Prostate gland (tissue), 2 donors: ENCODE measurements around the gene C6orf89. TPM values are rescaled to one million over a fixed set of nuclear protein-coding genes. Genes with fewer than 3 reads are reported as not detected.
A peak's percentile ranks its signal among the peaks of the same experiment; 100 is the strongest.

Source experiments
- DNase-seq: peaks from one replicate; pipeline ENCODE4 v3.0.0-alpha.2; 2019; ENCODE audit warnings: low spot score
- H3K27ac ChIP-seq, 2 donors: fragments of 200-600 bp; sonication (generic); 2 replicates each; pipeline ENCODE4 v1.5.1; 2017 to 2019
- H3K27me3 ChIP-seq: fragments of 200-600 bp; sonication (generic); replicated peaks from 2 replicates; pipeline ENCODE4 v1.5.1; 2019; ENCODE audit not compliant: insufficient read depth
- H3K36me3 ChIP-seq, 2 donors: fragments of 200-600 bp; sonication (generic); 1 replicate in 1 of 2; 2 replicates in 1 of 2; pipeline versions ENCODE4 v1.5.1 to v1.8.1; 2017 to 2019
- H3K4me1 ChIP-seq: fragments of 200-600 bp; sonication (generic); replicated peaks from 2 replicates; pipeline ENCODE4 v1.5.1; 2019
- H3K4me3 ChIP-seq, 2 donors: fragments of 200-600 bp; sonication (generic); 2 replicates each; pipeline ENCODE4 v1.5.1; 2017 to 2019
- H3K9me3 ChIP-seq: fragments of 200-600 bp; sonication (generic); 2 replicates; pipeline ENCODE4 v1.5.1; 2017
- CTCF ChIP-seq, 4 experiments: fragments of 200-600 bp in 2 of 4; fragments of 450-650 bp in 2 of 4; sonication (generic) in 2 of 4; IDR thresholded peaks; 1 replicate in 3 of 4; 2 replicates in 1 of 4; pipeline ENCODE4 v1.5.1; 2016 to 2019; ENCODE audit warnings: antibody characterized with exemption in 4 of 4, mild to moderate bottlenecking in 2 of 4, moderate library complexity in 2 of 4
- POLR2A ChIP-seq: fragments of 450-650 bp; IDR thresholded peaks from one replicate; pipeline ENCODE4 v1.6.1; 2016; ENCODE audit warnings: antibody characterized with exemption, mild to moderate bottlenecking
- POLR2AphosphoS5 ChIP-seq: sonication (generic); formaldehyde crosslinking; IDR thresholded peaks from one replicate; pipeline ENCODE4 v1.6.1; 2017; ENCODE audit warnings: antibody characterized with exemption
- WGBS: methylation state at CpG from one replicate; pipeline ENCODE4 v1.1.5; 2018; 5-methylcytosine and 5-hydroxymethylcytosine counted together
- intact Hi-C: fragments of 100-400 bp; cut with DNase I; formaldehyde crosslinking; loops from one replicate; pipeline ENCODE4 v1.14.2; 2022
- total RNA-seq, 2 donors: library from RNA; depleted of rRNA; stranded (reverse); fragments of >200 nt; gene quantifications; one replicate each; pipeline ENCODE4 v1.1.0, GENCODE V29; 2016

The C6orf89 gene
- total RNA-seq, 2 donors from 2014 or later: 54.9 to 96.9 TPM

- H3K4me1 ChIP-seq: peaks cover 4% of the 10 kb centered on the region
- peak overlapping the region in 1 of 2 donors; percentile 6 for H3K27ac ChIP-seq
- no peak for DNase-seq
- 89% methylated on average over 4 of the region's 4 CpGs for WGBS
- H3K9me3 ChIP-seq: no peaks in the 10 kb centered on the region
- intact Hi-C loops: no loop called here
- H3K4me3 ChIP-seq: no peak overlapping the region
- TF ChIP-seq CTCF (IDR thresholded peaks at IDR 0.05) (no peak), POLR2AphosphoS5 (no peak), POLR2A (no peak)
- H3K27me3 ChIP-seq: no peaks in the 10 kb centered on the region
- H3K36me3 ChIP-seq: peaks cover 27 to 35% of the 10 kb centered on the region in 2 donors
These were observed 90.2 kb downstream of the C6orf89 start for GRCh38 chr6:36976007-36976264.

- Histone ChIP-seq H3K9me3 (no peaks in the 10 kb centered on the region), H3K27me3 (no peaks in the 10 kb centered on the region), H3K27ac (peak overlapping the region in 1 of 2 donors; percentile 6), H3K36me3 (peaks cover 23 to 35% of the 10 kb centered on the region in 2 donors), H3K4me3 (no peak overlapping the region), H3K4me1 (peaks cover 4% of the 10 kb centered on the region)
- TF ChIP-seq POLR2AphosphoS5 (no peak), CTCF (IDR thresholded peaks at IDR 0.05) (no peak), POLR2A (no peak)
- 95% methylated on average over 7 of the region's 7 CpGs for WGBS
- intact Hi-C loops: no loop called here
- no peak for DNase-seq
These were observed 90.8 kb downstream of the C6orf89 start for GRCh38 chr6:36976509-36976908.

DNA sequence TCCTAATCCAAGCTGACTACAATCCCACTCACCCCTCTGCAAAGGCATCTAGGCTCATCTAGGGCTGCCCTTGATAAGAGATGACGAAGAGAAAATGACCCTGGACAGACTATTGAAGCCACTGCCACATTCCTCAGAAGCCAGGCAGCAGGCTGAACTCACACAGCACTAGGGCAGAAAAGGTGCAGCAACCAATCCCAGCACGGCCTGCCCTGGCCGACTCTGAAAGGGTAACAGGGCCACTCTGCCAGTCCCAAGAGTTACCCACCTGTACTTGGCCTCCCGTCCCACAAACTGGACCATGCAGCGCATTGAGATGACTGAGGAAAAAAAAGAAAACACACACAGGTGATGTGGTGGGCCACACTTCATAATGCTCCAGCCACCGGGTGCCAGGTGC is 91.2 kb downstream of the C6orf89 start:
- WGBS: 96% methylated on average over 6 of the region's 6 CpGs
- no peak for DNase-seq
- no peak for TF ChIP-seq CTCF (IDR thresholded peaks at IDR 0.05)
- no peak for TF ChIP-seq POLR2A
- TF ChIP-seq POLR2AphosphoS5: no peak
- H3K4me1 ChIP-seq: peaks cover 4% of the 10 kb centered on the region
- no peaks in the 10 kb centered on the region for H3K9me3 ChIP-seq
- peaks cover 21 to 35% of the 10 kb centered on the region in 2 donors for H3K36me3 ChIP-seq
- no peak overlapping the region for H3K27ac ChIP-seq
- H3K27me3 ChIP-seq: no peaks in the 10 kb centered on the region
- intact Hi-C loops: no loop called here
- no peak overlapping the region for H3K4me3 ChIP-seq

GRCh38 chr6:36977470-36977941 is 91.8 kb downstream of the C6orf89 start:
- Histone ChIP-seq H3K9me3 (no peaks in the 10 kb centered on the region), H3K4me3 (no peak overlapping the region), H3K27me3 (no peaks in the 10 kb centered on the region), H3K27ac (no peak overlapping the region), H3K4me1 (peaks cover 4% of the 10 kb centered on the region), H3K36me3 (peaks cover 19 to 35% of the 10 kb centered on the region in 2 donors)
- WGBS: 78% methylated on average over 16 of the region's 16 CpGs
- DNase-seq: no peak
- TF ChIP-seq POLR2A (no peak), CTCF (IDR thresholded peaks at IDR 0.05) (peak in 2 of 4 experiments; percentile 8 to 29), POLR2AphosphoS5 (no peak)
- intact Hi-C loops: no loop called here

Other genes with a start within 250 kb of the C6orf89 start
- 100 to 1,000 TPM in 1 of 2 donors, 10 to 100 TPM in 1; 69.7 to 148 TPM for gene CDKN1A, start 207.2 kb upstream of the C6orf89 start, total RNA-seq
- under 1 TPM; 0.14 to 0.45 TPM for gene RAB44, start 188.1 kb upstream of the C6orf89 start, total RNA-seq
- 10 to 100 TPM in 1 of 2 donors, 1 to 10 TPM in 1; 3.9 to 64.5 TPM for gene CPNE5, start 46.5 kb upstream of the C6orf89 start, total RNA-seq
- 10 to 100 TPM; 18.7 to 35.9 TPM for gene PPIL1, start 11.1 kb upstream of the C6orf89 start, total RNA-seq
- 10 to 100 TPM in 1 of 2 donors, 1 to 10 TPM in 1; 7.9 to 18.0 TPM for gene PI16, start 68.8 kb downstream of the C6orf89 start, total RNA-seq
- 100 to 1,000 TPM; 269 to 367 TPM for gene MTCH1, start 100.2 kb downstream of the C6orf89 start, total RNA-seq
- gene FGD2, start 119.7 kb downstream of the C6orf89 start, total RNA-seq: 10 to 100 TPM in 1 of 2 donors, 1 to 10 TPM in 1; 3.4 to 17.9 TPM